Measurements from ENCODE around the gene PGLYRP2. TPM values are rescaled to one million over a fixed set of nuclear protein-coding genes. Genes with fewer than 3 reads are reported as not detected.
A peak's percentile ranks its signal among the peaks of the same experiment; 100 is the strongest.

Gene PGLYRP2
- total and polyA plus RNA-seq, 9 of the 15 experiments (the other 6 are each of a cell fraction or from before 2014, with no cell fraction given) = not detected

GRCh38 chr19:15432629-15433518 lies 46.4 kb downstream of the PGLYRP2 start (continued):
- no peak for TF ChIP-seq HDAC2 (IDR thresholded peaks at IDR 0.05)
- TF ChIP-seq PML (IDR thresholded peaks at IDR 0.05; ENCODE audit: low read length) = no peak; the same call in 1 of the 2 replicates
- peak; percentile 83 for TF ChIP-seq GMEB1 (CRISPR knock-in tag; IDR thresholded peaks at IDR 0.05)
- TF ChIP-seq ZBTB40 (IDR thresholded peaks at IDR 0.05) = peak; percentile 24; the same call in 1 of the 2 replicates
- no peak for TF ChIP-seq ZBTB40 (CRISPR knock-in tag; IDR thresholded peaks at IDR 0.05)
- peak; percentile 93 for TF ChIP-seq L3MBTL2 (IDR thresholded peaks at IDR 0.05)
- no peak for TF ChIP-seq TEAD2 (tag; IDR thresholded peaks at IDR 0.05)
- no peak for TF ChIP-seq ZNF780A (CRISPR knock-in tag; IDR thresholded peaks at IDR 0.05)
- TF ChIP-seq GABPB1 (CRISPR knock-in tag; IDR thresholded peaks at IDR 0.05) = peak; percentile 65; the same call in 1 of the 2 replicates
- TF ChIP-seq PCBP1 (IDR thresholded peaks at IDR 0.05; ENCODE audit: low read depth, low read length, poor library complexity, severe bottlenecking) = no peak
- peak; percentile 59 for TF ChIP-seq MITF (IDR thresholded peaks at IDR 0.05)
- TF ChIP-seq DMBX1 (CRISPR knock-in tag; IDR thresholded peaks at IDR 0.05; ENCODE audit: borderline replicate concordance) = no peak
- TF ChIP-seq E2F3 (CRISPR knock-in tag; IDR thresholded peaks at IDR 0.05) = no peak
- peak; percentile 98 for TF ChIP-seq MYC (IDR thresholded peaks at IDR 0.05; ENCODE audit: low read depth, low read length)
- TF ChIP-seq MYC (CRISPR knock-in tag; IDR thresholded peaks at IDR 0.05; ENCODE audit: borderline replicate concordance, low read depth) = no peak
- peak; percentile 61 for TF ChIP-seq NEUROD1 (IDR thresholded peaks at IDR 0.05; ENCODE audit: borderline replicate concordance, low read depth, low read length, partially characterized antibody)
